Thyroid gland (tissue), 4 donors: ENCODE results near the gene ANO1.

Experiments
- POLR2A ChIP-seq, 2 donors: fragments of 450-650 bp; IDR thresholded peaks; one replicate each; pipeline ENCODE4 v1.6.1; 2017; ENCODE audit warnings: antibody characterized with exemption in 2 of 2, mild to moderate bottlenecking in 2 of 2, moderate library complexity in 1 of 2
- TF ChIP-seq, protein P1 (sequence below), 6 experiments: fragments of 200-600 bp in 3 of 6; fragments of 450-650 bp in 3 of 6; sonication (generic) in 3 of 6; IDR thresholded peaks; one replicate each; pipeline ENCODE4 v1.5.1; 2016 to 2019; ENCODE audit warnings: antibody characterized with exemption in 6 of 6, mild to moderate bottlenecking in 2 of 6, inconsistent platforms in 1 of 6, moderate library complexity in 1 of 6

DNA sequence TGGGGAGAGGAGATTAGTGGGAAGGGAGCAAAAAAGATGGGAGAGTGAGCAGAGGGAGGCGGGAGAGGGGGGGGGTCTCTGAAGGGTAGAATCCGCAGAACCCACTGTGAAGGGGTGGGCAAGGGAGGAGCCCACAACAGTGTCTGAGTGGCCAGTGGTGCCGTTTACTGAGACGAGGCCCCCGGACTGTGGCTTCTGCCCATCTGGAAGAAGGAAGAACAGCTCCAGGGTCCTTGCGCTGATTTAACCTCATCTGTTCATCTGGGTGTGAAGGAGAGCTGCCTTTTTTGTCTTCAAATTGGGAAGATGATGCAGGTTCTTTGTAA lies 45.7 kb upstream of the ANO1 start:
- TF ChIP-seq, protein P1, sequence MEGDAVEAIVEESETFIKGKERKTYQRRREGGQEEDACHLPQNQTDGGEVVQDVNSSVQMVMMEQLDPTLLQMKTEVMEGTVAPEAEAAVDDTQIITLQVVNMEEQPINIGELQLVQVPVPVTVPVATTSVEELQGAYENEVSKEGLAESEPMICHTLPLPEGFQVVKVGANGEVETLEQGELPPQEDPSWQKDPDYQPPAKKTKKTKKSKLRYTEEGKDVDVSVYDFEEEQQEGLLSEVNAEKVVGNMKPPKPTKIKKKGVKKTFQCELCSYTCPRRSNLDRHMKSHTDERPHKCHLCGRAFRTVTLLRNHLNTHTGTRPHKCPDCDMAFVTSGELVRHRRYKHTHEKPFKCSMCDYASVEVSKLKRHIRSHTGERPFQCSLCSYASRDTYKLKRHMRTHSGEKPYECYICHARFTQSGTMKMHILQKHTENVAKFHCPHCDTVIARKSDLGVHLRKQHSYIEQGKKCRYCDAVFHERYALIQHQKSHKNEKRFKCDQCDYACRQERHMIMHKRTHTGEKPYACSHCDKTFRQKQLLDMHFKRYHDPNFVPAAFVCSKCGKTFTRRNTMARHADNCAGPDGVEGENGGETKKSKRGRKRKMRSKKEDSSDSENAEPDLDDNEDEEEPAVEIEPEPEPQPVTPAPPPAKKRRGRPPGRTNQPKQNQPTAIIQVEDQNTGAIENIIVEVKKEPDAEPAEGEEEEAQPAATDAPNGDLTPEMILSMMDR (IDR thresholded peaks at IDR 0.05): no peak
- TF ChIP-seq POLR2A (IDR thresholded peaks at IDR 0.05): no peak
